ENCODE measurements around the gene MGAT3. TPM values are rescaled to one million over a fixed set of nuclear protein-coding genes. Genes with fewer than 3 reads are reported as not detected.

MGAT3 gene
- total RNA-seq, 2 donors from 2014 or later: 0.25 to 0.96 TPM

DNA sequence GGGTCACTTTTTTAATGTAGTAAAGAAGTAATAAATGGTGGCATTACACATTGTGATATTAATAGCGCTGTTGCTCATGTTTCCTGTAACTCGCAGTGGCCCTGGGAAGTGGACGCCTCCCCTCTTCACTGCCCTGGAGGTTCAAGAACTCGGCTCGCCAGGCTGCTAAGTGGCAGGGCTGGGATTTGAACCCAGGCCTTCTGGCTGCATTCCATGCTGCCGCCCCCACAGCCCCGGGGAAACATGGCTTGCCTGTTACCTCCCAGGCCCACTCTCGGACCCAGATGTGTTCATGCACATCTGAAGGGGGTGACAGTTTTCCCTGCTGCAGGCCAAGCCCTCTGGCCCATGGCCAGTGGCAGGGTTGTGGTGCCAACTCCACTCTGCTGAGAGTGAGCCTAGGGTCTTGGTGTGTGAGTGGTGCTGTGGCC lies 25.0 kb upstream of the MGAT3 start:
- H3K4me3 Mint-ChIP-seq: no peak overlapping the region
- no peak for DNase-seq
- ATAC-seq: no peak
- no peaks in the 10 kb centered on the region for H3K27me3 Mint-ChIP-seq
- no peaks in the 10 kb centered on the region for H3K36me3 Mint-ChIP-seq (ENCODE audit: low read depth)
- H3K27ac Mint-ChIP-seq: no peak overlapping the region
- no peaks in the 10 kb centered on the region for H3K9me3 ChIP-seq (ENCODE audit: control insufficient read depth, low read length, poor library complexity, severe bottlenecking)
- no peaks in the 10 kb centered on the region for H3K4me1 Mint-ChIP-seq

DNA sequence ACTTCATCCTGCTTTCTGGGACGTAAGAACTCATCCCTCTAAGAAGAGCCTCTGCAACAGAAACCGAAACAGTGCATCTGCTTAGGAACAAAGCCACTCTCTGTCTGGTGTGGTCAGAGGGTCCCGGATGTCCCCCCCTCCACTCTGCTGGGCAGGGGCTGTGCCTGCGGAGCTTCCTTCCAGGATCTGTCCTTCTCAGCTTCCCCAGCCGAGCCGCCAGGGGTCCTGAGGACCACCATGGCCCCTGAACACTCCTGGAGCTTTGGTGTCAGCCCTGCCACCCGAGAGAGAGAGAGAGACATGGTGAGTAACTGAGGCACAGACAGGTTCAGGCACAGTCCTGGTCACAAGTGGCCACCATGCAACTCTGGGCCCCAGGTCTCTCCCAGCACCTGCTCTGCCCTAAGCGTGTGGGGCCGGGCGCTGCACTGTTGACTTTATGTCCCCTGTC lies 24.4 kb upstream of the MGAT3 start:
- Mint-ChIP-seq H3K4me3 (no peak overlapping the region), H3K4me1 (peaks cover 4% of the 10 kb centered on the region), H3K36me3 (ENCODE audit: low read depth) (no peaks in the 10 kb centered on the region), H3K27me3 (no peaks in the 10 kb centered on the region), H3K27ac (no peak overlapping the region)
- DNase-seq (no peak), ATAC-seq (no peak)
- H3K9me3 ChIP-seq (ENCODE audit: control insufficient read depth, low read length, poor library complexity, severe bottlenecking): no peaks in the 10 kb centered on the region

DNA sequence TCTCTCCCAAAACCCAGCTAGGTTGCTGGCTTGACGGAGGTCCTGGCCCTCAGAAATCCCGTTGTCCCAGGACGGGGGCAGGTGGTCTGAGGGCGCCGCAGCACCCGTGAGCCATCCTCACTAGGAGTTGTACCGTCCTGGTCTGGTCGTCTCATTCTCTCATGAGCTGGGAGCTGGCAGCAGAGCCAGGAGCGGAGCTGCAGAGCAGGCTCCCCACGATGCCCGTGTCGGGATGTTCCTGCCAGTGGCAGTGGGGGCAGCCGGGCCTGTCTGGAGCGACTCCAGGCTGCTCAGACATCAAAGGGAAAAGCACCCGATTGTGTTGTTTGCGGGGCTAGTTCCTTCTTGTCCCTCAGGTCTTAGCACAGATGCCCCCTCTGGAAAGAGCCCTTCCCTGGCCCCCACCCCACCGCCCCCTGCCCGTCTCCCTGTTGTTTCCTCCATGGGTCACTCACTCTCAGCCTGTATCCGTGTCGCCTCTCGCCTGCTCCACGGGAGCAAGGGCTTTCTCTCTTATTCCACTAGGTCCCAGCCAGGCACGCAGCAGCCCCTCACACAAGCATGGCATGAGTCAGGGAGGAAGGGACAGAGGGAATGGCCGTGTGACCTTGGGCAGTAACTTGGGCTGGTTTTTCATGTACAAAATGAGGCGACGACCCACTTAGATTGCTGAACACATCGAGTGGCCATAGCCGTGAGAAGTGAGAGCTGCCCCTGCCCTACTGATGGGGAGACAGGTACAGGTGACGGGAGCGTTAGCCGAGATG lies 23.2 kb upstream of the MGAT3 start:
- Mint-ChIP-seq H3K4me1 (peaks cover 4% of the 10 kb centered on the region), H3K36me3 (ENCODE audit: low read depth) (no peaks in the 10 kb centered on the region), H3K4me3 (no peak overlapping the region), H3K27ac (no peak overlapping the region), H3K27me3 (peaks cover under 1% of the 10 kb centered on the region)
- H3K9me3 ChIP-seq (ENCODE audit: control insufficient read depth, low read length, poor library complexity, severe bottlenecking): no peaks in the 10 kb centered on the region
- DNase-seq (no peak), ATAC-seq (no peak)

DNA sequence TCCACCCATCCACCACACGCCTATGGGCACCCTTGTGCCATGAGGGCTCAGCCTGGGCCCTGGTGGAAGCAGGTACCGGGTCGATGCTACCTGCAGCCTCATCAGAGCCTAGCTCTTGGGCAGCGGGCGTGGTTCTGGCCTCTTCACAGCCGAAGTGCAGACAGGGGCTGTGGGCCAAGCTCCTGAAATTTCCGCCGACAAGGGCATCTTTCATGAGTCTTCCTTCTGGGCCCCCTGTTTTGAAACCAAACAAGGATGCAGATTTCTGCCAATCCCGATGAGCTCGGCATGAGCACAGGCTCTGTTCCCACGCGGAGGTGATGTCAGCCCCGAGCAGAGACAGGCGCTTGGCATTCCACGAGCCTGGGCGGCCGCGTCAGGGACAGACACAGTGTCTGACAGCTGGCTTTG lies 22.6 kb upstream of the MGAT3 start:
- H3K4me3 Mint-ChIP-seq: no peak overlapping the region
- DNase-seq (no peak), ATAC-seq (no peak)
- peaks cover 6% of the 10 kb centered on the region for H3K4me1 Mint-ChIP-seq
- H3K9me3 ChIP-seq (ENCODE audit: control insufficient read depth, low read length, poor library complexity, severe bottlenecking): no peaks in the 10 kb centered on the region
- no peaks in the 10 kb centered on the region for H3K36me3 Mint-ChIP-seq (ENCODE audit: low read depth)
- H3K27me3 Mint-ChIP-seq: peaks cover 6% of the 10 kb centered on the region
- H3K27ac Mint-ChIP-seq: no peak overlapping the region

DNA sequence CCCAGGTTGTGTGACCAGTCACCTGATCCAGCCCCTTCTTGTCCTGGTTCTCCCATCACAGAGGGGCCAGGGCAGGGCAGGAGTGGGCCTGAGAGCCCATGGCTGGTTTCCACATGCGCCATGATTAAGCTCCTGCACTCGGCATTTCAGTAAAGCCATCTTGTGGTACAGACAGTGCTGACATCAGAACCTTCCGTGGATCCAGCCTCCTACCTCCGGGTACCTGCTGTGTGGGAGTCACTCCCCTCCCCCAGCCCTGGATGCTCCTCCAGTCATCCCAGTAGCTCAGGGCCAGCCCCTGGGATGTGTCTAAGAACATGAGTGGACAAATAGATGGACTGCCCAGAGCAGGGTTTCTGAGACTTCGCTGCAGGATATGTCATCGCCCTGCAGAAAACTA lies 22.1 kb upstream of the MGAT3 start:
- H3K4me1 Mint-ChIP-seq: peaks cover 7% of the 10 kb centered on the region
- no peak overlapping the region for H3K27ac Mint-ChIP-seq
- ATAC-seq (no peak), DNase-seq (no peak)
- no peaks in the 10 kb centered on the region for H3K36me3 Mint-ChIP-seq (ENCODE audit: low read depth)
- H3K27me3 Mint-ChIP-seq: peaks cover 8% of the 10 kb centered on the region
- H3K4me3 Mint-ChIP-seq: no peak overlapping the region
- no peaks in the 10 kb centered on the region for H3K9me3 ChIP-seq (ENCODE audit: control insufficient read depth, low read length, poor library complexity, severe bottlenecking)

DNA sequence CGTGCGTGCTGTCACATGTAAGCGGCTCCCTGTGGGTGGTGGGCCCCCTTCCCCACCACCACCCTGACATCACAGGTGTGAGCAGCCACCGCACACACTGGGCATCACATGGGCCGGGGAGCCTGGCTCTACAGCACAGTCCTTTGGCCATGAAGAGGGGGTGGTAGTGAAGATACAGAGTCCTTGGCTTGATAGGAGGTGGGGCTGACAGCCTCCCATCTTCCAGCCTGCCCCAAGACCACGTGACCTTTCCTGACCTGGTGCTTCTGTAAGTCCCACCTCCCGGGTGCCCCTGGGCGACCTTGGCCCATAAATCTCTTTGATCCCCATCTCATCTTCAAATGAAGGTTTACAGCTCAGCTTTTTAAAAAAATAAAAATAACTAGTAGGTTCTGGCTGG lies 21.2 kb upstream of the MGAT3 start:
- H3K27me3 Mint-ChIP-seq: peaks cover 8% of the 10 kb centered on the region

DNA sequence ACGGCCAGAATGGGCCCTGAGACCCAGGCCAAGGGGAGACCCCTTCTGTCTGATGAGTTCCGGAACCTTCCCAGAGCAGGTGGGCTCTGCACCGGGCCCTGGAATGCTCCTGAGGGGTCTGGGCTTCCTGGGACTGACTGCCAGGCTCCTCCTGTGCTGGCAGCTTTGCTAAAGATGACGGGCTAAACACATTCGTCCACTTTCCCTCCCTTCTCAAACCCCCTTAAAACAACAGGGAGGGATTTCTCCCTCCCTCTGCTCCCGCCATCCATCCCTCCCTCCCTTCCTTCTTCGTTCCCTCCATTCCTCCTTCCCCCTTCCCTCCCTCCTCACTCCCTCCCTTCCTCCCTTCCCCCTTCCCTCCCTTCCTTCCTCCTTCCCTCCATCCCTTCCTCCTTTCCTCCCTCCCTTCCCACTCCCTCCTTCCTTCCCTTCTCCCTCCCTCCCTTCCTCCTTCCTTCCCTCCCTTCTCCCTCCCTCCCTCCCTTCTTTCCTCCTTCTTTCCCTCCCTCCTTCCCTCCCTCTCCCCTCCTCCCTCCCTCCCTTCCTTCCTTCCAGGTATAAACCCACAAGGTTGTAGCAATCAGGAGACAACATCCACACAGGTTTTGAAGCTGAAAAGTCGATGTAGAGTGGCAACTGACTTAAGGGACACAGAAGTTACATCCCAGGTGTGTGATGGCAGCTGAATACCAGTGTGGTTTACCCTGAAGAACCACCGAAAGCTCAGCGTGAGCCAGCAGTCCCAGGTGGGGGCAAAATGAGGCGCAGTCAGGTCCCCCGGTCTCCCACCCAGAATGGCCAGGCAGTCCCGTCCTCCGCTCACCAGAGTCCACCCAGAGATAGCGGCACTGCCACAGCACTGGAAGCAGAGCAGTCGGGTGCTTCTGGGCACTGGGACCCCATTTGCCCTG lies 18.8 kb upstream of the MGAT3 start:
- no peaks in the 10 kb centered on the region for H3K9me3 ChIP-seq (ENCODE audit: control insufficient read depth, low read length, poor library complexity, severe bottlenecking)
- H3K36me3 Mint-ChIP-seq (ENCODE audit: low read depth): no peaks in the 10 kb centered on the region
- peak overlapping the region; percentile 76 for H3K27ac Mint-ChIP-seq
- H3K4me1 Mint-ChIP-seq: peaks cover 7% of the 10 kb centered on the region
- peaks cover 14% of the 10 kb centered on the region for H3K27me3 Mint-ChIP-seq
- no peak for ATAC-seq
- no peak for DNase-seq
- no peak overlapping the region for H3K4me3 Mint-ChIP-seq

More for the DNA sequence above, 21.2 kb upstream of the MGAT3 start:
- Mint-ChIP-seq H3K27ac (no peak overlapping the region), H3K36me3 (ENCODE audit: low read depth) (no peaks in the 10 kb centered on the region), H3K4me1 (peaks cover 7% of the 10 kb centered on the region), H3K4me3 (no peak overlapping the region)
- no peak for DNase-seq
- no peak for ATAC-seq
- H3K9me3 ChIP-seq (ENCODE audit: control insufficient read depth, low read length, poor library complexity, severe bottlenecking): no peaks in the 10 kb centered on the region

DNA sequence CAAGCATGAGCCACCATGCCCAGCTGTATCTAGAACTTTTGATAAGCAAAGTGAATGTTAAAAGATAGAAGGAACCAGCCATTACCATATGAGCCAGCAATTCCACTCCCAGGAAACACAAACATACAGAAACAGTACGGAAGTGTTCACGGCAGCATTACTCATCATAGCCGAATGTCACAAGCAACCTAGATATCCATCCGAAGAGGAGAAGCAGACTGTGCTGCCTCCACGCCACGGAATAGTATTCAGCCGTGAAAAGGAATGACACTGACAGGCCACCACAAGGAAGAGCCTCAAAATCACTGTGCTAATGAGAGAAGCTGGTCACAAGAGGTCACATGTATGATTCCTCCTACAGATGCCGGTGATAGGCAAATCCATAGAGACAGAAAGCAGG lies 17.6 kb upstream of the MGAT3 start:
- Mint-ChIP-seq H3K36me3 (ENCODE audit: low read depth) (peaks cover under 1% of the 10 kb centered on the region), H3K27me3 (peaks cover 20% of the 10 kb centered on the region), H3K27ac (peak overlapping the region; percentile 76), H3K4me1 (peaks cover 7% of the 10 kb centered on the region), H3K4me3 (peak overlapping the region; percentile 49)
- H3K9me3 ChIP-seq (ENCODE audit: control insufficient read depth, low read length, poor library complexity, severe bottlenecking): no peaks in the 10 kb centered on the region
- DNase-seq: no peak
- ATAC-seq: no peak

DNA sequence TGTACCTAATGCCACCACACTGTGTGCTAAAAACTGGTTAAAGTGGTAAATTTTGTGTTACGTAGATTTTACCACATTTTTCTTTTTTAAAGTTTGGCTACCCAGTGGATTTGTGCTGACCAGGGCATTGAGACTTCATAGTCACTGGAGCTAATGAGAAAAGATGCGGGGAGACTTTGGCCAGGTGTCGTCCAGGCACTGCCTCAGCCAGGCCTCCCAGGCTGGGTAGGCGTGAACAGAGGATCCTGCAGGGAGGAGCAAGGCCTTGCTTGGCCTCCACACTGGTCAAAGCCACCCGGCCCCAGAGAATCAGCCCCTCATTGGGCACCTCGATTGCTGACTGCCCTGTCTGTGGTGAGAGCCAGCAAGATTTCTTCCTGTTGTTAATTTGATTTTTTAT lies 13.4 kb upstream of the MGAT3 start:
- DNase-seq (no peak), ATAC-seq (no peak)
- peaks cover 6% of the 10 kb centered on the region for H3K36me3 Mint-ChIP-seq (ENCODE audit: low read depth)
- no peak overlapping the region for H3K27ac Mint-ChIP-seq
- H3K27me3 Mint-ChIP-seq: peaks cover 30% of the 10 kb centered on the region
- H3K9me3 ChIP-seq (ENCODE audit: control insufficient read depth, low read length, poor library complexity, severe bottlenecking): no peaks in the 10 kb centered on the region
- H3K4me1 Mint-ChIP-seq: peaks cover 10% of the 10 kb centered on the region
- no peak overlapping the region for H3K4me3 Mint-ChIP-seq

DNA sequence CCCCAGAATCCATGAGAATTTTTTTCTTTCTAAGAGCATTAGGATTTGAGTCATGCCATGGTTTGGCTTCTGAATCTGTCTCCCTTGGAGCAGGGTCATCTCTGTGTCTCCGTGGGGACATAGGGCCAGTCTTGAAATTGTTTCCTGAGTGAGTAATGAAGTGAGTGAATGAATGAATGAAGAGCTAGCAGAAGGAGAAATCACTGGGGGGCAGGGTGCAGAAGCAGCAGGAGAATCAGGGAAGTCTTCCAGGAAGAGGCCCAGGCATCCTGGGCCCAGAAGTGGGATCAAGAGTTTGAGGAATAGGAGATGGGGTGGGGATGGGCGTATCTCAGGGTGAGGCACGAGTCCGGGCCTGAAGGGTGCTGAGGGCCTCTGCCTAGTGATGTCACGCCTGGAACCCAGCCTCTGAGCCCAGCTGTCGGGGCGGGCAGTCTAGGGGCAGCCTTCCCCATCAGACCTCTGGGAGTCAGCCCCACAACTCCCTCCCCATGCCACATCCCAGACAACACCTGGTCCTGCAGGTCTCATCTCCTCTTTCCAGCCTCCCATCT lies 12.5 kb upstream of the MGAT3 start:
- H3K27me3 Mint-ChIP-seq: peaks cover 27% of the 10 kb centered on the region
- peaks cover 6% of the 10 kb centered on the region for H3K36me3 Mint-ChIP-seq (ENCODE audit: low read depth)
- ATAC-seq (no peak), DNase-seq (no peak)
- H3K9me3 ChIP-seq (ENCODE audit: control insufficient read depth, low read length, poor library complexity, severe bottlenecking): no peaks in the 10 kb centered on the region
- H3K4me3 Mint-ChIP-seq: no peak overlapping the region
- no peak overlapping the region for H3K27ac Mint-ChIP-seq
- H3K4me1 Mint-ChIP-seq: peaks cover 7% of the 10 kb centered on the region

DNA sequence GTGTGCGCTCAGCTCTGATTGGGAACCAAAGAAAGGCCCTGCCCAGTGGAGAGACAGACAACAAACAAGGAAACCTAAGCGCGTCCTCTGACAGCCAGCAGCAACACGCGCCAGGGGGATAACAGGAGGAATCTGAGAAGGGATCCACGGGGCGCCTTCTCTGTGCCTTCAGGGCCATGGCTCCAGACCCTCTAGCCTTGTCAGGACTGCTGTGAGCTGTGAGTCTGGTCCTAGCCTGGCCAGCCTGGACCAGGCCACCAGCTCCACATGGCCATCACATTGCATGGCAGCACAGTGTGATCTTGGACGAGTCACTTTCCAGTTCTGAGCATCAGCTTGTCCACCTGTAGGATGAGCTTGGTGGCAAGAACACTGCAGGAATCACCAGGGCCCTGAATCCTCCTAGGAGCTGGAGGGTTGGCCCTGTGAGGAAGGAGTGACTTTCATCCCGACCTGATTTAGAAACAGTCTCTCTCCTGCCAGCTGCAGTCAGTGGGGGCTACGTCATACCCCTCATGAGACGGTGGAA lies 11.8 kb upstream of the MGAT3 start:
- no peaks in the 10 kb centered on the region for H3K9me3 ChIP-seq (ENCODE audit: control insufficient read depth, low read length, poor library complexity, severe bottlenecking)
- Mint-ChIP-seq H3K27ac (no peak overlapping the region), H3K4me1 (peaks cover 8% of the 10 kb centered on the region), H3K36me3 (ENCODE audit: low read depth) (peaks cover 7% of the 10 kb centered on the region), H3K27me3 (peaks cover 30% of the 10 kb centered on the region), H3K4me3 (no peak overlapping the region)
- DNase-seq: no peak
- no peak for ATAC-seq

DNA sequence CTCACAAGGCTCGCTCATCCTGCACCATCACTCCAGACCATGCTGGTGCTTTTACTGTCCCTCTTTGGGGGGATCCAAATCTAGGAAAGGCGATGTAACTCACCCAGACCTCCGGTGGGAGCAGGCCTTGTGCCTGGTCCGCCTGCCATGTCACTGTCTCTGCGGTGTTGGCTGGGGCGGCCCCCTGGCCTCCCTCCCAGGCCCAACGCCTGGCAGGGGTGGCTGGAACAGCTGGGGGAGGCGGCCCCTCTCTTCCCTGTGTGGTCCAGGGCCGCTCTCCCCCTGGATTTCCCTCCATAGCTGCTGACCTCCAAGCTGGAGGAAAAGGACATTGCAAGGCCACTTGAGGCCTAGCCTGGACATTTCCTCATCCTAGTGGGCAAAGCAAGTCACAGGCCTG lies 11.1 kb upstream of the MGAT3 start:
- no peak overlapping the region for H3K27ac Mint-ChIP-seq
- peaks cover 9% of the 10 kb centered on the region for H3K4me1 Mint-ChIP-seq
- H3K27me3 Mint-ChIP-seq: peaks cover 34% of the 10 kb centered on the region
- peaks cover 8% of the 10 kb centered on the region for H3K36me3 Mint-ChIP-seq (ENCODE audit: low read depth)
- DNase-seq: no peak
- no peak for ATAC-seq
- H3K9me3 ChIP-seq (ENCODE audit: control insufficient read depth, low read length, poor library complexity, severe bottlenecking): no peaks in the 10 kb centered on the region
- H3K4me3 Mint-ChIP-seq: no peak overlapping the region

DNA sequence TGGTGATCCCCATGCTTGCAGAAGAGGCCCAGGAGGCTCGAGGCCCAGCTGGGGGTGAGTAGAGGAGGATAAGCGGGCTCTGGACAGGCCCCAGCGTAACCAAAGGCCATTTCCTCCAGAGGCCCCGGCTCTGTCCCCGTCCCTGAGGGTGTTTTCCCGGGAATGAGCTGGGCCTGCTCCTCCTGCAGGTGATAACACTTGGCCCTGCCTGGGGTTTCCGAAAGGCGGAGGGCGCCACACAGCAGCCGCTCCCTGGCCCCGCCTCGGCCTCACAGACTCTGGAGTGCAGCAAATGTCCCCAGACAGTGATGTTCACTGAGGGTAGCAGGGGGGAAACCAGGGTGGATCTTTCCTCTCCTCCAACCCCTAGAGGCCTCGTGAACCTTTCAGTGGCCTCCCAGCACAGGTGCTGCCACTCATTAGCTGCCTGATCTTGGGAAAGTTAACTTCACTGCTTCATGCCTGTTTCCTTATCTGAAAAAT lies 10.5 kb upstream of the MGAT3 start:
- no peak overlapping the region for H3K4me3 Mint-ChIP-seq
- H3K4me1 Mint-ChIP-seq: peaks cover 9% of the 10 kb centered on the region
- ATAC-seq (peak; percentile 30), DNase-seq (no peak)
- peaks cover 8% of the 10 kb centered on the region for H3K36me3 Mint-ChIP-seq (ENCODE audit: low read depth)
- no peaks in the 10 kb centered on the region for H3K9me3 ChIP-seq (ENCODE audit: control insufficient read depth, low read length, poor library complexity, severe bottlenecking)
- H3K27me3 Mint-ChIP-seq: peaks cover 33% of the 10 kb centered on the region
- H3K27ac Mint-ChIP-seq: no peak overlapping the region
